HCT116 (cell line): ENCODE data around the gene COG5. TPM values are rescaled to one million over a fixed set of nuclear protein-coding genes. Genes with fewer than 3 reads are reported as not detected.

Experiments
- ATAC-seq: fragments of 200-7000 bp; cut with Tn5 transposase; 2 replicates; pipeline ENCODE4 v1.9.1; 2020; ENCODE audit warnings: mild to moderate bottlenecking, moderate library complexity
- BruUV-seq: library from RNA; stranded (reverse); fragments of 400-500 nt; replicated peaks from 2 replicates; lab custom pipeline; 2021; lab: Mats Ljungman, UMichigan
- CTCF ChIA-PET: fragments of 300-600 bp; sonication (Branson Sonifier 250); formaldehyde crosslinking; loops from one replicate; lab custom pipeline; 2021; ENCODE audit warnings: antibody characterized with exemption; lab: Charles Lee
- POLR2A ChIA-PET: fragments of 300-600, 350-600 bp; sonication (Branson Sonifier 250); formaldehyde crosslinking; loops from one replicate; lab custom pipeline; 2021; ENCODE audit warnings: antibody characterized with exemption; lab: Charles Lee
- RAD21 ChIA-PET, 2 experiments: fragments of 300-600 bp; sonication (Branson Sonifier 250); formaldehyde crosslinking; loops; one replicate each; lab custom pipeline; 2023; ENCODE audit warnings: low total read pairs in 2 of 2; ENCODE audit not compliant: uncharacterized antibody in 2 of 2, unreplicated experiment in 2 of 2, low non-redundant PET in 1 of 2; lab: Charles Lee
- DNase-seq: peaks from one replicate; pipeline ENCODE4 v3.0.0-alpha.2; 2010; ENCODE audit warnings: low read depth, low spot score
- H2AFZ ChIP-seq: fragments of 200-600 bp; shearing (Covaris generic), sonication (generic); 2 replicates; pipeline ENCODE4 v1.6.1; 2017; ENCODE audit warnings: low read depth, mixed run types, mixed read lengths, antibody characterized with exemption, low read length; ENCODE audit not compliant: poor library complexity, severe bottlenecking
- H3K27ac ChIP-seq: 2 replicates; pipeline ENCODE4 v1.5.1; 2012; ENCODE audit warnings: low read depth, low read length
- H3K27me3 ChIP-seq: fragments of 200-600 bp; sonication (generic); 2 replicates; pipeline ENCODE4 v1.6.1; 2016; ENCODE audit warnings: mixed run types, low read length, mixed read lengths; ENCODE audit not compliant: insufficient read depth
- H3K36me3 ChIP-seq, 2 experiments: fragments of 200-500 bp in 1 of 2; fragments of 200-600 bp in 1 of 2; sonication (Bioruptor generic) in 1 of 2; sonication (generic) in 1 of 2; 2 replicates each; pipeline versions ENCODE4 v1.5.1 to v1.6.1; 2014 to 2016; ENCODE audit warnings: low read length in 2 of 2, inconsistent platforms in 1 of 2, mixed read lengths in 1 of 2, mixed run types in 1 of 2; ENCODE audit not compliant: insufficient read depth in 2 of 2, control insufficient read depth in 1 of 2
- H3K4me1 ChIP-seq, 2 experiments: fragments of 200-600 bp in 1 of 2; sonication (generic) in 1 of 2; 2 replicates each; pipeline versions ENCODE4 v1.5.1 to v1.6.1; 2012 to 2017; ENCODE audit warnings: low read length in 2 of 2, inconsistent platforms in 1 of 2, mild to moderate bottlenecking in 1 of 2, mixed read lengths in 1 of 2, mixed run types in 1 of 2, moderate library complexity in 1 of 2; ENCODE audit not compliant: insufficient read depth in 2 of 2, control insufficient read depth in 1 of 2
- H3K4me2 ChIP-seq: fragments of 200-600 bp; sonication (generic); 2 replicates; pipeline ENCODE4 v1.6.1; 2017; ENCODE audit warnings: mixed run types, low read length, mixed read lengths
- H3K4me3 ChIP-seq, 2 experiments: fragments of 200-600 bp in 1 of 2; sonication (generic) in 1 of 2; replicated peaks in 1 of 2; 2 replicates each; pipeline ENCODE4 v1.5.1; 2011 to 2016; ENCODE audit warnings: low read length in 2 of 2, control low read depth in 1 of 2, low read depth in 1 of 2, mild to moderate bottlenecking in 1 of 2, mixed read lengths in 1 of 2, mixed run types in 1 of 2
- H3K79me2 ChIP-seq: fragments of 200-600 bp; sonication (generic); 2 replicates; pipeline ENCODE4 v1.6.1; 2017; ENCODE audit warnings: mild to moderate bottlenecking, mixed run types, low read length, moderate library complexity, mixed read lengths; ENCODE audit not compliant: insufficient read depth
- H3K9ac ChIP-seq: fragments of 200-600 bp; sonication (generic); 2 replicates; pipeline ENCODE4 v1.6.1; 2016; ENCODE audit warnings: low read length, mixed read lengths
- H3K9me2 ChIP-seq: fragments of 200-600 bp; sonication (generic), shearing (Covaris generic); 2 replicates; pipeline ENCODE4 v1.6.1; 2017; ENCODE audit warnings: mixed run types, mild to moderate bottlenecking, moderate library complexity; ENCODE audit not compliant: insufficient read depth
- H3K9me3 ChIP-seq, 2 experiments: fragments of 200-500 bp in 1 of 2; fragments of 200-600 bp in 1 of 2; sonication (Bioruptor generic) in 1 of 2; sonication (generic) in 1 of 2; 2 replicates each; pipeline ENCODE4 v1.6.1; 2014 to 2017; ENCODE audit warnings: low read length in 2 of 2, mixed read lengths in 2 of 2, inconsistent platforms in 1 of 2, low read depth in 1 of 2, mild to moderate bottlenecking in 1 of 2, mixed run types in 1 of 2, moderate library complexity in 1 of 2; ENCODE audit not compliant: control insufficient read depth in 1 of 2, insufficient read depth in 1 of 2
- H4K20me1 ChIP-seq: fragments of 200-600 bp; sonication (generic), shearing (Covaris generic); 2 replicates; pipeline ENCODE4 v1.6.1; 2017; ENCODE audit warnings: mixed run types, mild to moderate bottlenecking, moderate library complexity; ENCODE audit not compliant: insufficient read depth
- ATF3 ChIP-seq: IDR thresholded peaks from 2 replicates; pipeline ENCODE4 v1.6.1; 2012
- CEBPB ChIP-seq: IDR thresholded peaks from 2 replicates; pipeline ENCODE4 v1.6.1; 2012; ENCODE audit warnings: low read depth
- CTCF ChIP-seq, 3 experiments: fragments of 200-600 bp in 1 of 3; sonication (generic) in 1 of 3; IDR thresholded peaks in 2 of 3; conservative IDR thresholded peaks in 1 of 3; 2 replicates each; pipeline ENCODE4 v1.5.1; 2012 to 2017; ENCODE audit warnings: low read depth in 2 of 3, low read length in 2 of 3, antibody characterized with exemption in 1 of 3, borderline replicate concordance in 1 of 3, control low read depth in 1 of 3, mild to moderate bottlenecking in 1 of 3, mixed read lengths in 1 of 3, mixed run types in 1 of 3, moderate library complexity in 1 of 3; ENCODE audit not compliant: insufficient read depth in 1 of 3
- EGR1 ChIP-seq: IDR thresholded peaks from 2 replicates; pipeline ENCODE4 v1.6.1; 2012; ENCODE audit warnings: low read depth
- EZH2 ChIP-seq: fragments of 200-600 bp; sonication (generic); IDR thresholded peaks from 2 replicates; pipeline ENCODE4 v1.6.1; 2017; ENCODE audit warnings: antibody characterized with exemption, mixed run types
- EZH2phosphoT487 ChIP-seq: fragments of 200-600 bp; IDR thresholded peaks from 2 replicates; pipeline ENCODE4 v1.6.1; 2018; ENCODE audit warnings: antibody characterized with exemption, borderline replicate concordance
- JUND ChIP-seq: IDR thresholded peaks from 2 replicates; pipeline ENCODE4 v1.6.1; 2012
- MAX ChIP-seq: IDR thresholded peaks from 2 replicates; pipeline ENCODE4 v1.6.1; 2012
- POLR2A ChIP-seq: IDR thresholded peaks from 2 replicates; pipeline ENCODE4 v1.7.0; 2011; ENCODE audit warnings: borderline replicate concordance; ENCODE audit not compliant: insufficient read depth, insufficient read length; ENCODE audit errors: extremely low read depth
- POLR2AphosphoS5 ChIP-seq: IDR thresholded peaks from 2 replicates; pipeline ENCODE4 v1.6.1; 2011; ENCODE audit warnings: mild to moderate bottlenecking, low read depth, low read length, moderate library complexity
- RAD21 ChIP-seq: IDR thresholded peaks from 2 replicates; pipeline ENCODE4 v1.6.1; 2012; ENCODE audit warnings: low read depth, mild to moderate bottlenecking
- SIN3A ChIP-seq: IDR thresholded peaks from 2 replicates; pipeline ENCODE4 v1.6.1; 2012; ENCODE audit warnings: low read depth
- SP1 ChIP-seq: IDR thresholded peaks from 2 replicates; pipeline ENCODE4 v1.6.1; 2012; ENCODE audit warnings: low read depth
- SRF ChIP-seq: IDR thresholded peaks from 2 replicates; pipeline ENCODE4 v1.6.1; 2012; ENCODE audit warnings: low read depth
- TCF7L2 ChIP-seq: IDR thresholded peaks from 2 replicates; pipeline ENCODE4 v1.7.0; 2011; ENCODE audit warnings: borderline replicate concordance, inconsistent platforms; ENCODE audit not compliant: insufficient read depth, insufficient read length; ENCODE audit errors: extremely low read depth
- YY1 ChIP-seq: IDR thresholded peaks from 2 replicates; pipeline ENCODE4 v1.6.1; 2011; ENCODE audit warnings: low read length, low read depth, moderate library complexity, mild to moderate bottlenecking; ENCODE audit not compliant: insufficient replicate concordance; ENCODE audit errors: extremely low read depth
- ZBTB33 ChIP-seq: IDR thresholded peaks from 2 replicates; pipeline ENCODE4 v1.6.1; 2011; ENCODE audit warnings: mild to moderate bottlenecking, low read length, moderate library complexity; ENCODE audit not compliant: insufficient replicate concordance; ENCODE audit errors: extremely low read depth
- ZFX ChIP-seq: fragments of 450-650 bp; IDR thresholded peaks from 2 replicates; pipeline ENCODE4 v1.6.1; 2017
- ZNF274 ChIP-seq: fragments of 200-500 bp; sonication (Bioruptor generic); IDR thresholded peaks from 2 replicates; pipeline ENCODE4 v1.6.1; 2014; ENCODE audit warnings: mild to moderate bottlenecking, low read depth, low read length, inconsistent platforms
- intact Hi-C: fragments of 100-400 bp; cut with micrococcal nuclease; formaldehyde crosslinking; loops from 2 replicates; pipeline ENCODE4 v1.10.0; 2022
- total RNA-seq: library from RNA; stranded (reverse); gene quantifications from one replicate; pipeline ENCODE4 v1.2.1, GENCODE V29; 2021; ENCODE audit not compliant: unreplicated experiment
- TF ChIP-seq, protein P1 (sequence below): IDR thresholded peaks from 2 replicates; pipeline ENCODE4 v1.6.1; 2012; ENCODE audit warnings: low read depth

COG5 gene
- total RNA-seq, 1 experiment from 2014 or later, result 30.7 TPM

- Histone ChIP-seq H4K20me1 (0 out of 2 replicates have a peak, but pooled peaks cover 3% of the 10 kb centered on the region), H3K9me2 (no peaks in the 10 kb centered on the region), H3K36me3 (no peaks in the 10 kb centered on the region), H3K9ac (no peak overlapping the region), H3K27ac (no peak overlapping the region), H3K4me1 (no peaks in the 10 kb centered on the region), H3K4me2 (no peak overlapping the region), H3K79me2 (no peaks in the 10 kb centered on the region), H3K27me3 (no peaks in the 10 kb centered on the region), H3K4me3 (no peak overlapping the region), H2AFZ (no peak overlapping the region), H3K9me3 (no peaks in the 10 kb centered on the region)
- ChIA-PET POLR2A (no interaction called here), CTCF (no interaction called here), RAD21 (no interaction called here)
- TF ChIP-seq CEBPB (no peak), EZH2phosphoT487 (no peak), SIN3A (no peak), ATF3 (no peak), EZH2 (no peak), EGR1 (no peak), ZBTB33 (no peak), TCF7L2 (no peak), SRF (no peak), ZFX (no peak), MAX (no peak), POLR2A (no peak), YY1 (no peak), ZNF274 (no peak), RAD21 (no peak), SP1 (no peak), CTCF (IDR thresholded peaks at IDR 0.05 in 2 of 3, conservative IDR thresholded peaks at IDR 0.05 in 1 of 3; ENCODE audit: borderline replicate concordance in 1 of 3, insufficient read depth in 1 of 3, low read depth in 2 of 3, low read length in 2 of 3) (no peak), POLR2AphosphoS5 (no peak), JUND (no peak)
- TF ChIP-seq, protein P1, sequence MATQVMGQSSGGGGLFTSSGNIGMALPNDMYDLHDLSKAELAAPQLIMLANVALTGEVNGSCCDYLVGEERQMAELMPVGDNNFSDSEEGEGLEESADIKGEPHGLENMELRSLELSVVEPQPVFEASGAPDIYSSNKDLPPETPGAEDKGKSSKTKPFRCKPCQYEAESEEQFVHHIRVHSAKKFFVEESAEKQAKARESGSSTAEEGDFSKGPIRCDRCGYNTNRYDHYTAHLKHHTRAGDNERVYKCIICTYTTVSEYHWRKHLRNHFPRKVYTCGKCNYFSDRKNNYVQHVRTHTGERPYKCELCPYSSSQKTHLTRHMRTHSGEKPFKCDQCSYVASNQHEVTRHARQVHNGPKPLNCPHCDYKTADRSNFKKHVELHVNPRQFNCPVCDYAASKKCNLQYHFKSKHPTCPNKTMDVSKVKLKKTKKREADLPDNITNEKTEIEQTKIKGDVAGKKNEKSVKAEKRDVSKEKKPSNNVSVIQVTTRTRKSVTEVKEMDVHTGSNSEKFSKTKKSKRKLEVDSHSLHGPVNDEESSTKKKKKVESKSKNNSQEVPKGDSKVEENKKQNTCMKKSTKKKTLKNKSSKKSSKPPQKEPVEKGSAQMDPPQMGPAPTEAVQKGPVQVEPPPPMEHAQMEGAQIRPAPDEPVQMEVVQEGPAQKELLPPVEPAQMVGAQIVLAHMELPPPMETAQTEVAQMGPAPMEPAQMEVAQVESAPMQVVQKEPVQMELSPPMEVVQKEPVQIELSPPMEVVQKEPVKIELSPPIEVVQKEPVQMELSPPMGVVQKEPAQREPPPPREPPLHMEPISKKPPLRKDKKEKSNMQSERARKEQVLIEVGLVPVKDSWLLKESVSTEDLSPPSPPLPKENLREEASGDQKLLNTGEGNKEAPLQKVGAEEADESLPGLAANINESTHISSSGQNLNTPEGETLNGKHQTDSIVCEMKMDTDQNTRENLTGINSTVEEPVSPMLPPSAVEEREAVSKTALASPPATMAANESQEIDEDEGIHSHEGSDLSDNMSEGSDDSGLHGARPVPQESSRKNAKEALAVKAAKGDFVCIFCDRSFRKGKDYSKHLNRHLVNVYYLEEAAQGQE, result no peak
- intact Hi-C loops, result no loop called here
- BruUV-seq, result no TSS peak
- ATAC-seq (no peak), DNase-seq (no peak)
Observed at GRCh38 chr7:107345898-107346297, 217.8 kb downstream of the COG5 start.
